ENCODE measurements around the gene OPCML. TPM values are rescaled to one million over a fixed set of nuclear protein-coding genes. Genes with fewer than 3 reads are reported as not detected.

Gene OPCML
- total RNA-seq, 1 donor from 2014 or later, result not detected

DNA sequence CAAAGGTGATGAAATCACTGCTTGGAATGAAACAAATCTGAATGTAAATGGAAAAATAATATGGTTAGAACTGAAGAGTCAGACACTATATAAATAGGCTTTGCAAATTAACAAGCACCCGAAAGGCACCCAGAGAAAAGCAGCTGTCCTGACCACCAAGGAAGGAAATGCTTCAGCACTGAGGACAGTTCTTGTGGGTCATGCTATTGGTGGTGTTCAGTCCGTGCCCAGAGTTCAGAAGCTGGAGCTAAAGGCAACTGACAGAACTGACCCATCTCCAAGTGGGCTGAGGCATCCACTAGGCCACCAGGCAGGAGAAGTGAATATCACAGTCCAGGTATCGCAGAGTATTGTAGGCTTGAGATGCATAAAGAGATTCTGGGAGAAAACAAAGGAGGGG lies 208.9 kb downstream of the OPCML start:
- DNase-seq (ENCODE audit: extremely low spot score in 2 of 2), result no peak
- Histone ChIP-seq H3K27me3 (no peaks in the 10 kb centered on the region), H3K9me3 (no peaks in the 10 kb centered on the region), H3K4me3 (no peak overlapping the region), H3K36me3 (no peaks in the 10 kb centered on the region), H3K4me1 (no peaks in the 10 kb centered on the region), H3K27ac (no peak overlapping the region)
- intact Hi-C loops (cut with DNase I), result no loop called here
- TF ChIP-seq POLR2AphosphoS5 (IDR thresholded peaks at IDR 0.05; ENCODE audit: insufficient read depth in 1 of 2, low read depth in 1 of 2) (no peak), POLR2A (IDR thresholded peaks at IDR 0.05) (no peak)
- TF ChIP-seq, protein P1, sequence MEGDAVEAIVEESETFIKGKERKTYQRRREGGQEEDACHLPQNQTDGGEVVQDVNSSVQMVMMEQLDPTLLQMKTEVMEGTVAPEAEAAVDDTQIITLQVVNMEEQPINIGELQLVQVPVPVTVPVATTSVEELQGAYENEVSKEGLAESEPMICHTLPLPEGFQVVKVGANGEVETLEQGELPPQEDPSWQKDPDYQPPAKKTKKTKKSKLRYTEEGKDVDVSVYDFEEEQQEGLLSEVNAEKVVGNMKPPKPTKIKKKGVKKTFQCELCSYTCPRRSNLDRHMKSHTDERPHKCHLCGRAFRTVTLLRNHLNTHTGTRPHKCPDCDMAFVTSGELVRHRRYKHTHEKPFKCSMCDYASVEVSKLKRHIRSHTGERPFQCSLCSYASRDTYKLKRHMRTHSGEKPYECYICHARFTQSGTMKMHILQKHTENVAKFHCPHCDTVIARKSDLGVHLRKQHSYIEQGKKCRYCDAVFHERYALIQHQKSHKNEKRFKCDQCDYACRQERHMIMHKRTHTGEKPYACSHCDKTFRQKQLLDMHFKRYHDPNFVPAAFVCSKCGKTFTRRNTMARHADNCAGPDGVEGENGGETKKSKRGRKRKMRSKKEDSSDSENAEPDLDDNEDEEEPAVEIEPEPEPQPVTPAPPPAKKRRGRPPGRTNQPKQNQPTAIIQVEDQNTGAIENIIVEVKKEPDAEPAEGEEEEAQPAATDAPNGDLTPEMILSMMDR (IDR thresholded peaks at IDR 0.05), result no peak

DNA sequence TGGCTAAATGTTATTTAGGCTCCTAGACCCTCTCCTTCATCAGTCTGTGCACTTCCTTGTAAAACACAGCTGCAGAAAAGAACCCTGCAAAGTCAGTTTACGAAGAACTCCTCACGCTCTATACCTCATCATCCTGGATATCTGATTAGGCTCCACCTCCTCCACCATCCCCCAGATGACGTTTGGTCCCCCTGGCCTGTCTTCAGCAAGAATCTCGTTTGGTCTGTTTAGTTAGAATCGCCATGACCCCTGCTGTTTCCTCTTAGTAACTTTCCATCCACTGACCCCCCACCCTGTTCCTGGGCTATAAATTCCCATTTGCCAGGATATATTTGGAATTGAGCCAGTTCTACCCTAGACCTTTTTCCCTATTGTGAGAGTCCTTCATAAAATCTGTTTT lies 214.1 kb downstream of the OPCML start:
- TF ChIP-seq, protein P1 (IDR thresholded peaks at IDR 0.05), result no peak
- TF ChIP-seq POLR2AphosphoS5 (IDR thresholded peaks at IDR 0.05; ENCODE audit: insufficient read depth in 1 of 2, low read depth in 1 of 2) (no peak), POLR2A (IDR thresholded peaks at IDR 0.05) (no peak)
- no peak for DNase-seq (ENCODE audit: extremely low spot score in 2 of 2)
- Histone ChIP-seq H3K4me1 (no peaks in the 10 kb centered on the region), H3K36me3 (no peaks in the 10 kb centered on the region), H3K9me3 (no peaks in the 10 kb centered on the region), H3K27me3 (no peaks in the 10 kb centered on the region), H3K27ac (no peak overlapping the region), H3K4me3 (no peak overlapping the region)
- intact Hi-C loops (cut with DNase I), result no loop called here

DNA sequence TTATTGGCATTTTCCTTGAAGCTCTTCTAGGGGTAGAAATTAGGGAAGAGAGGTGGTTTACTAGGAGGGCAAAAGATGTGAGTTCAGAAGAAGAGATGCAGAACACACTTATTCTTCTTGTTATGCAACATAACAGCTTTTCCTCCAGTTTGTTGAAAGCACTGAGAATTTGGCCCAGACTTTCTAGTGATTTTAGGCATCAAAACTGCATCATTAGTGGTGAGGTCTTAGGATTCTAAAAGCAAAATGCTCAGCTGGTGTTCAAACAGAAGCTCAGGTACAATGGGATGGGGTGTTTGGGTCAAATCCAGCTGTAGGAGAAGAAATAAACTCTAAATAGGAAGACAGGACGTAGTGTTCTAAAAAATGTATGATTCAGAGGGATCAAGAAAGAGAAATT lies 221.1 kb downstream of the OPCML start:
- no peaks in the 10 kb centered on the region for H3K4me1 ChIP-seq
- no peaks in the 10 kb centered on the region for H3K9me3 ChIP-seq
- no peak for TF ChIP-seq POLR2AphosphoS5 (IDR thresholded peaks at IDR 0.05; ENCODE audit: insufficient read depth in 1 of 2, low read depth in 1 of 2)
- TF ChIP-seq, protein P1 (IDR thresholded peaks at IDR 0.05), result no peak
- no peak for TF ChIP-seq POLR2A (IDR thresholded peaks at IDR 0.05)
- H3K27me3 ChIP-seq, result no peaks in the 10 kb centered on the region
- no peak overlapping the region for H3K27ac ChIP-seq
- no peaks in the 10 kb centered on the region for H3K36me3 ChIP-seq
- no peak for DNase-seq (ENCODE audit: extremely low spot score in 2 of 2)
- intact Hi-C loops (cut with DNase I), result no loop called here
- H3K4me3 ChIP-seq, result no peak overlapping the region

DNA sequence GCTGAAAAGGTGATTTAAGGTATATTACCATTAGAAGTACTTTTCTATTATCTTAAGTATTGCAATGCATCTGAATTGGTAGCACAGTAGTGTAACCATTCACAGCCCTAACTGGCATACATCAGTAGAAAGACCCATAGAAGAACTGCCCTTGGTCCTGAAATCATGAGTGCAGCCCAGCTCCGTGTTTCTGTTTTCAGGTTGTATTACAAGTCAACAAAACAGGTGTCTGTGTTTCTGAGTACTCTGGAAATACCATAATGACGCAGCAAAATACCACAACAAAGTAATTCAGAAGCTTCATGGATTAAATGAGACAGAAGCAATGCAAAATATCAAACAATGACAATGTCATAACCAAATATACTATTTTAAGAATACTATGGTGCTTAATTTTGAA lies 226.3 kb downstream of the OPCML start:
- H3K27ac ChIP-seq, result no peak overlapping the region
- intact Hi-C loops (cut with DNase I), result no loop called here
- TF ChIP-seq, protein P1 (IDR thresholded peaks at IDR 0.05), result no peak
- TF ChIP-seq POLR2A (IDR thresholded peaks at IDR 0.05) (no peak), POLR2AphosphoS5 (IDR thresholded peaks at IDR 0.05; ENCODE audit: insufficient read depth in 1 of 2, low read depth in 1 of 2) (no peak)
- peak in 1 of 2 donors; percentile 18 for DNase-seq (ENCODE audit: extremely low spot score in 2 of 2)
- H3K4me3 ChIP-seq, result no peak overlapping the region
- no peaks in the 10 kb centered on the region for H3K27me3 ChIP-seq
- H3K9me3 ChIP-seq, result no peaks in the 10 kb centered on the region
- no peaks in the 10 kb centered on the region for H3K36me3 ChIP-seq
- no peaks in the 10 kb centered on the region for H3K4me1 ChIP-seq

DNA sequence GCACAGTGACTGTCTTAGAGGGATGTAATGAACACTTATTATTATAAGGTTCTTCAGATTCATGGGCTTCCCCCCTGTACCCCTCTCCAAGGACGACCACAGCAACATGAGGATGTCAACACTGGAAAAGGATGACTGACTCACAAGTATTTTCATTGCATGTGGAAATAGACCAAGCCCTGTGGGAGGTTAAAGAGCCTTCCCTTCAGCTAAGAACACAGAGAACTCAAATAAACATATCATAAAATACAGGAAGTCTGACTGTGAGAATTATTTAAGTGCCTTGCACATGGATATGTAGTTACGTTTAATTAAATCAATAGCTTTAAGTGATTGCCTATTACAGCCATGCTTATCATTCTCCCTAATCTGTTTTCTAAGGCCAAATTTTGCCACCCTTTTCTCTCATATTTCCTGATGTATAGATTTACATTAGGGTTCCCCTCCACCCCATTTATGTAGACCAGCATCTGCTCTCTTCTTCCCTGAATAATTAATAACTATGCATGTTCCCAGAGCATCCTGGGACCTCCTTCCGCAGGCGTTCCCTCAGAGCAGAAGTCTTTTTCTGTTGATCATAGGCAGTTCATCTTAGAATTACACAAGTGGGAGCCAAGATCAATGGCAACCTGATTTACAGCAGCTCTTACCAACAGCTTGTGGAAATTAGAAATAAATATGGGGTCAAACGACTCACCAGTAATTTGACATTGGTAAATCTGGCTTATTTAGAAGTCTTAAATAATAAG lies 226.9 kb downstream of the OPCML start:
- no peak for TF ChIP-seq POLR2A (IDR thresholded peaks at IDR 0.05)
- no peak for TF ChIP-seq POLR2AphosphoS5 (IDR thresholded peaks at IDR 0.05; ENCODE audit: insufficient read depth in 1 of 2, low read depth in 1 of 2)
- TF ChIP-seq, protein P1 (IDR thresholded peaks at IDR 0.05), result no peak
- no peak for DNase-seq (ENCODE audit: extremely low spot score in 2 of 2)
- H3K9me3 ChIP-seq, result no peaks in the 10 kb centered on the region
- no peak overlapping the region for H3K27ac ChIP-seq
- no peaks in the 10 kb centered on the region for H3K4me1 ChIP-seq
- no peak overlapping the region for H3K4me3 ChIP-seq
- intact Hi-C loops (cut with DNase I), result no loop called here
- no peaks in the 10 kb centered on the region for H3K27me3 ChIP-seq
- no peaks in the 10 kb centered on the region for H3K36me3 ChIP-seq

Data from vagina (tissue), 2 donors.